DMS153 (cell line): Measurements from ENCODE around the gene SEC24A.
A peak's percentile ranks its signal among the peaks of the same experiment; 100 is the strongest.
"Not testable (repeated sequence)": the region's sequence is repeated elsewhere in the genome, so short reads cannot be mapped to it uniquely, and the experiment has no call there.

Experiments used
- DNase-seq: peaks from one replicate; lab custom pipeline; 2025; lab: John Stamatoyannopoulos, UW

The SEC24A gene

GRCh38 chr5:134648425-134649162, at the start of gene SEC24A:
Gene SEC24A (plus strand): TSS chr5:134648785. CDS start chr5:134649077, 292 bp downstream.
- peak; percentile 38 for DNase-seq

GRCh38 chr5:134599820-134600219, 48.8 kb upstream of the SEC24A start:
- DNase-seq = not testable (repeated sequence)

GRCh38 chr5:134600600-134600999, 48.0 kb upstream of the SEC24A start:
- no peak for DNase-seq

GRCh38 chr5:134603059-134603458, 45.5 kb upstream of the SEC24A start:
- DNase-seq = no peak

- DNase-seq = no peak
Observed at GRCh38 chr5:134604908-134605307, 43.7 kb upstream of the SEC24A start.

- DNase-seq = no peak
Observed at GRCh38 chr5:134606726-134607125, 41.9 kb upstream of the SEC24A start.

GRCh38 chr5:134608555-134608954, 40.0 kb upstream of the SEC24A start:
- DNase-seq = no peak

- no peak for DNase-seq
Observed at GRCh38 chr5:134609232-134609851, 39.2 kb upstream of the SEC24A start.

GRCh38 chr5:134610725-134611124, 37.9 kb upstream of the SEC24A start:
- DNase-seq = no peak

GRCh38 chr5:134611515-134611914, 37.1 kb upstream of the SEC24A start:
- no peak for DNase-seq

- no peak for DNase-seq
Observed at GRCh38 chr5:134614450-134615085, 34.0 kb upstream of the SEC24A start.

GRCh38 chr5:134620634-134621033, 28.0 kb upstream of the SEC24A start:
- no peak for DNase-seq

- DNase-seq = no peak
Observed at GRCh38 chr5:134625559-134625958, 23.0 kb upstream of the SEC24A start.

GRCh38 chr5:134626369-134627014, 22.1 kb upstream of the SEC24A start:
- no peak for DNase-seq

- DNase-seq = no peak
Observed at GRCh38 chr5:134634227-134634626, 14.4 kb upstream of the SEC24A start.

- not testable (repeated sequence) for DNase-seq
Observed at GRCh38 chr5:134635366-134635765, 13.2 kb upstream of the SEC24A start.

GRCh38 chr5:134637116-134637721, 11.4 kb upstream of the SEC24A start:
- DNase-seq = no peak

GRCh38 chr5:134638760-134639201, 9.8 kb upstream of the SEC24A start:
- no peak for DNase-seq

- DNase-seq = no peak
Observed at GRCh38 chr5:134642931-134643530, 5.6 kb upstream of the SEC24A start.

- no peak for DNase-seq
Observed at GRCh38 chr5:134647750-134648424, 698 bp upstream of the SEC24A start.

GRCh38 chr5:134649163-134649835, 714 bp downstream of the SEC24A start:
- no peak for DNase-seq
